Mononuclear cell (primary cell): ENCODE data around the gene BDH2. TPM values are rescaled to one million over a fixed set of nuclear protein-coding genes. Genes with fewer than 3 reads are reported as not detected.

Experiments used
- total RNA-seq: library from RNA; depleted of rRNA; stranded (reverse); fragments of >200 nt; gene quantifications from one replicate; pipeline ENCODE4 v1.2.3, GENCODE V29; 2012

Gene BDH2
- total RNA-seq, 1 donor: 11.2 TPM

Other genes with a start within 250 kb of the BDH2 start
- 11.9 TPM for gene CISD2, start 230.8 kb downstream of the BDH2 start, total RNA-seq
- 3.4 TPM for gene SLC9B1, start 80.1 kb downstream of the BDH2 start, total RNA-seq
- gene SLC9B2, start 23.1 kb downstream of the BDH2 start, total RNA-seq: 20.4 TPM
- 3.7 TPM for gene CENPE, start 98.5 kb upstream of the BDH2 start, total RNA-seq